GM12875 (cell line): ENCODE results near the gene TNNT3.

Source experiments
- H3K4me3 ChIP-seq: one replicate; pipeline ENCODE4 v1.5.1; 2011; ENCODE audit warnings: low read depth, low read length, control low read depth
- CTCF ChIP-seq: IDR thresholded peaks from 2 replicates; pipeline ENCODE4 v1.5.1; 2011; ENCODE audit warnings: low read depth, mild to moderate bottlenecking, control low read depth, inconsistent platforms, low read length, moderate library complexity, borderline replicate concordance; ENCODE audit not compliant: insufficient read depth

Gene TNNT3

GRCh38 chr11:1924181-1924580 is 4.7 kb downstream of the TNNT3 start:
- no peak overlapping the region for H3K4me3 ChIP-seq
- no peak for TF ChIP-seq CTCF

GRCh38 chr11:1924646-1925372 is 5.3 kb downstream of the TNNT3 start:
- TF ChIP-seq CTCF, result no peak
- no peak overlapping the region for H3K4me3 ChIP-seq

- no peak for TF ChIP-seq CTCF
- H3K4me3 ChIP-seq, result no peak overlapping the region
These were observed 6.1 kb downstream of the TNNT3 start for GRCh38 chr11:1925373-1926155.

- no peak for TF ChIP-seq CTCF
- no peak overlapping the region for H3K4me3 ChIP-seq
These were observed 6.9 kb downstream of the TNNT3 start for GRCh38 chr11:1926156-1927025.

- no peak overlapping the region for H3K4me3 ChIP-seq
- no peak for TF ChIP-seq CTCF
These were observed 7.7 kb downstream of the TNNT3 start for GRCh38 chr11:1927026-1927847.

GRCh38 chr11:1927848-1928469 is 8.5 kb downstream of the TNNT3 start:
- TF ChIP-seq CTCF, result no peak
- no peak overlapping the region for H3K4me3 ChIP-seq
